GM19467 (cell line): ENCODE data around the gene TANC1.

Experiments
- ATAC-seq: cut with Tn5 transposase; IDR thresholded peaks from one replicate; pipeline ENCODE4 v1.9.1; 2021; ENCODE audit warnings: mild to moderate bottlenecking, moderate library complexity; ENCODE audit not compliant: unreplicated experiment

The TANC1 gene

DNA sequence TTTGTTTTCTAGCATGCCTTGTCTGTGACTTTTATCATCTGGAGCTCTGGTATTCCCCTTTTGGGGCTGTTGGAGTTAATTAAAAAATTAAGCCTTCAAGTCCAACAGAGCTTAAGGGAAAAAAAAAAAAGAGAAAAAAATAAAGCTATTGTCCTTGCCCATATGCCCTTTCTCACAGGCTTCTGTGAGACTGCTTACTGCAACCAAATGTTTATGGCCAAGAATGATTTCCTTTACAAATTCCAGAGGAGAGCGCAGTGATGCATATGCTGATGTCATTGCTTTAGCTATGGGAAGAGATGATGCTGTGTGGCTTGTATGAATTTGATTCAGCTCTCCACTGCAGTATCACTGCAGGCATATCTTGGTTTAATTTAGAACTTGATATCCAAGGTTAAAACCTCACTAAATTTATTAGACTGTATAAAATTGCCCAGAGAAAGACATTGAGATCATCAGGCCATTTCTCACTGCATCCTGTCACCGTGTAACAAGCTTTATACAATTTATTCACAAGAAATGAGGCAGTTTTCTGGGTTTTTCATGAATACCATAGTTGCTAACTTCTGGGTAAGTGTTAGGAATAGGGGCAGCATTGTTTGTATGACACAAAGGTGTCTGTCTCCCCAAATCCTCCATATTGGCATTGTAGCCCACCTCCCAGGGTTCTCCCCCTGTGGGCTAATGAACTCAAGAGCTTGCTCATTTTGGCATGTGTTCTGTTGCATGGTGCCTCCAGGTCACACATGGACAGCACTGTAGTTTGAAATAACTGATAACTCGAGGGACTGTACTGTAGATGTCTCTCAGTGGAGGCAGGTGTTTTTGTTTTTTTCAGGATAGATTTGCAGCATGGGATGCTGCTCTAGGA lies 85.0 kb downstream of the TANC1 start:
- ATAC-seq, result no peak

DNA sequence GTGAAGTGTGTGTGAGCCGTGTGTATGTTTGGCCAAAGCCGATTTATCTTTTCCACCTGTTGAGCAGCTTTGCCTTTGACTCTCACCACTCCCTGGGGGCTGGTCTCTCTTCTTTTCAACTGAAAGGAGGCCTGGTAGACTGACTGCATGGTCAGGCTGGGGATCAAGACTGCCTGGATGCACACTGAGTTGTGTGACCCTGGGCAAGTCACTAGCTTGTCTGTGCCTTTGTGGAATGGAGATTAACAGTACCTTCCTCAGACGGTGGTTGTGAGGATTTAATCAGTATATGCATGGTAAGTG lies 85.5 kb downstream of the TANC1 start:
- ATAC-seq, result no peak

DNA sequence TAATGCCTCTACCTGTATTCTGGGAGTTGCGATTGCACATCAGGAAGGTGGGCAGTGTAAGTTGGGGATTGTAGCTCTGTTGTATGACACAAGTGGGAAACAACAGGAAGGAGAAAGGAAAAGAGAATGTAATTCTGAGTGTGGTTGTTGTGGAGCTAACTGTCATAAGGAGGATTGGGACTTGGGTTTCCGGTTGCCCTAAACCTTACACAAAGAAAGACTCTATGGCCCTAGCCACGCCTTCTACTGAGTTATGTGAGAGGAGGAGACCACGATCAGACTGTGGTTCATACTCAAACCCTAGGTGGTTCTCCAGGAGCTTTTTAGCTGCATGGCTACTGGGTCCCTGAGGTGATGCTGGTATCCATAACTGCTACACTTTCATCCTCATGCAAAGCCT lies 86.5 kb downstream of the TANC1 start:
- ATAC-seq, result no peak

GRCh38 chr2:159060518-159060917 lies 92.1 kb downstream of the TANC1 start:
- no peak for ATAC-seq

DNA sequence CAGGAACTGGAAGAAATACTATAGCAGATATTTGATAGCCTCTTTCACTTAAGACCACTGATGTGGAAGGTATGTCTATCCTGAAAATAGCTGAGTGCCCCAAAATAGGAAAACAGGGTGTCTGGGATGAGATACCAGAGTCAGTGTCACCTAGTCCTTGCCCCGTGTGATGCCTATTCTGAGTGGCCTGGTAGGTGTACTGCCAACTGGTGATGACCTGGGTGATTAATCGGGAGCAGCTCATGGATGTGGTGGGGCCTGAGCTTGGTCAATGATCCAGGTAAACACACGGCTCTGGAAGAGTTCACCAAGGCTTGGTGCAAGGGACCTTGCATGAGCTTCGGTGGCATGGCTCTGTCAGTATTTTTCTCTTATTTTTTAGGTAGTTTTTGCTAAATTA lies 95.2 kb downstream of the TANC1 start:
- ATAC-seq, result no peak

GRCh38 chr2:159064446-159065301 lies 96.2 kb downstream of the TANC1 start:
- ATAC-seq, result no peak

DNA sequence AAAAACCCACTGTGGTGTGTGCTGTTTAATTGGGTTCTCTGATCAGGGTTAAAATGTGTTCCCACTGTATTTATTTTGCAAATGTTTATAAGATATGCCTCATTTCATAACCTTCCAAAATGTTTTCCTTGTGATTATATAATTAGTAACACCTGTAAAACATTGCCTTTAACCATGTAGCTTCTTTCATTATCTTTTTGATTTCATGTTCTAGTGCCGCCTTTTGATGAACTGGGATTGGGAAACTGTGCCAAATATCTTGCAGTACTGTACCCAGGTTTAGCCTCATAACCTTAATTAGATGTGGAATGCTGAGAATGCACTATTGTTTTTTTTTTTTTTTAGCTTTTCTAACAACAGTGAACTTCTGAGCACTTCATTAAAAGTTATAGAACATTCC lies 96.9 kb downstream of the TANC1 start:
- no peak for ATAC-seq

DNA sequence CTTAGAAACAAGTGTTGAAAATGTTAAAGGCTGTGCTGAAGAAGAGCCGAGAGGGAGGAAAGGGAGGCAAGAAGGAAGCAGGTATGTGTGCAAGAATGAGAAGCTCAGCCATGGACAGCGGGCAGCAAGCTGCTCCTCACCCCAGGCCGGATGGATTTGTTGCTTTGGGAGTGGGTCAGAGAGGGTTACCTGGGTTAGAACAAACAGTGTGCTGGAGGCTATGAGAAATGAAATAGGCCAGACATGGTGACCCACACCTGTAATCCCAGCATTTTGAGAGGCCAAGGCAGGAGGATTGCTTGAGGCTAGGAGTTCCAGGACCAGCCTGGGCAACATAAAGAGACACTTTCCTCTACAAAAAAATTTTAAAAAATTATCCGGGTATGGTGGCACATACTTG lies 97.5 kb downstream of the TANC1 start:
- no peak for ATAC-seq

- ATAC-seq, result no peak
These were observed 98.2 kb downstream of the TANC1 start for GRCh38 chr2:159066541-159067156.

DNA sequence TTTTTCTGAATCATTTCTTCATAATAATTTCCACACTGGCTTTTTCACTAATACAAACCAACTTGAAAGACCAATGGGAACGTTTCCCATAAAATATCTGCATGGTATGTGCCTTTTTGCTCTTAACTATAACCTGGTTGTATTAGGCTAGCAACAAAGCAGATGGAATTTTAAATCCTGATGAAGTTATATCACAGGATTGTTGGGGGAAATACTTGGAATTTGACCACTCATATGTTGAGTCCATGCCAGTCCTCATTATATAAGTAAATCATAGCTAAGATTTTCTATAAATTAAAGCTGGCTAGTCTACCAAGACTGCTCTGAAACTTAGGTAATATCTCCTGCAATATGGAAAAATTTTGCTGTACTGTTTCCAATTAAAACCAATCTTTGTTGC lies 99.5 kb downstream of the TANC1 start:
- no peak for ATAC-seq

- no peak for ATAC-seq
These were observed 100.8 kb downstream of the TANC1 start for GRCh38 chr2:159069229-159069628.

DNA sequence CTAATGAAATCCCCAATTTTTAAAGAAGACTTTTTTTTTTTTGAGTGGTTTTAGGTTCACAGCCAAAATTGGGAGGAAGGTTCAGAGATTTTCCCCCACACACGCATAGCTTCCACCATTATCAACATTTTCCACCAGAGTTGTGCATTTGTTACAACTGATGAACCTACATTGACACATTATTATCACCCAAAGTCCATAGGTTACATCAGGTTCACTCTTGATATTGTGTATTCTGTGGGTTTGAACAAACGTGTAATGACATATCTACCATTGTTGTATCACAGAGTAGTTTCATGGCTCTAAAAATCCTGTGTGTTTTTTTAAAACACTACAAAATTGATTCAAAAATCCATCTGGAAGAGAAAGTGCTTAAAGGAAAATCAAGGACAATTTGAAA lies 101.8 kb downstream of the TANC1 start:
- no peak for ATAC-seq

DNA sequence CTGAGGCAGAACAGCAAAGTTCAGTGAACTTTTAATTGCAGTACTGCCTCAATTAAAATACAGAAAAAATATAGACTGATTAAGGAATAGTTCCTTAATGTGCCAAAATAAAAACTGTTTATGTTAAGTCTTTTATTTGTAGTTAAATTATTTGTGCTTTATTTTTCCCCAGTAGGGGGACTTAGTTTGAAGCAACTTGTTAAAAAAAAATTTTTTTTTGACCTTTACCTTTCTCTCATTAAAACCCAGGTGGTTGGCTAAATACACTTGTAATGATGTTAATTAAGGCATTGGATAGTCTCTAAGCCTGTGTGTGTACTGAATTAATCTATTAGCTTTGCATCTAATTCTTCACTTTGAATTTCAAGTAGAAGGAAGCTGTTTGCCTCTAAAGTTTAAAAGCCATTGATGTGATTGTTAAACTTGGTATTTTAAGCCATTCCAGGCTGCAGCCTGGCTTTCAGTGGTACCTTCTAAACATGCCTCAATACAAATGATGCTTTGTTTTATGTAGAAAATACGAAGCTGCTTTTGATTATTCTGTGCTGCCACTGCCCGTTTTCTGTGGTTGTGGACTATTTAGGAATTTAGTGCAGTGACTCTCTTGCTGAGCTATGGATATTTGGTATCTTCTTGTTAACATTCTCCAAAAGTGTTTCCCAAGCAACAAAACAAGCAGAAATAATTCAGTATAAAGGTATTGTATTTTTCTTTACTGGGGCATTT lies 102.9 kb downstream of the TANC1 start:
- ATAC-seq, result no peak

DNA sequence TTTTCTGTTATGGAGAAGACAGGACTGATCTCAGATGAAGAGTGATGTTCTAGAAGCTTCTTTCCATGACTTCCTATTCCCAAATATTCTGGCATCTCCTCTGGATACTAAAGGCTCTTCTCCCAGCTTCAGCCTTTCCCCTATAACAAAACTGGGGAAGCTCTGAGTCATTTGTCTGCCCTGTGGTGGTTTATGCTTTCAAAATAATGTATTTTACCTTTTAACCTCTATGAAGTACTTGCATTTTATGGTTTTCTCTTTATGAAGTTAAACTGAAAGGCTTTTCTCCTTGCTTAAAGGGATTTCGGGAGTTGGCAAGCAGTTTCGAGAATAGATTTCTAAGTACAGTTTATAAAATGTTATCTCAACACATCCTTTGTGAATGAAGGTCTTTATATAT lies 104.4 kb downstream of the TANC1 start:
- no peak for ATAC-seq

DNA sequence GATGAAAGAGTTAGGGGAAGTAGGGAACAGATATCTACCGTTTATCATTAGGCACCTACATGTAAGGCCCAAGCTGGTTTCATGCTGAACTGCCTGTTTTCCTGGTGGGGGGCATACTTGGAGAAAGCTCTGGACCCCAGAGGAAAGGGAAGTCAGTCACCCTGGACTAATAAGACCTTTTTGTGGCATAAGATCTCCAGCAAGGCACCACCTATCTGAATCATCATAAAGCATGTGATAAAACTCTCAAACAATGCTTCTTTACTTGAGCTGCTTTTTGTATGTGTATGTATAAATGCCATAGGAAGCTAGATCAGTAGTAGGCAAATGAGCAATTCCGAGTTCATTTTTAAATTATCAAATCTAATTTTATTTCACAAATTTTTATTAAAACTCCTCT lies 104.8 kb downstream of the TANC1 start:
- no peak for ATAC-seq

GRCh38 chr2:159074605-159075004 lies 106.2 kb downstream of the TANC1 start:
- no peak for ATAC-seq

DNA sequence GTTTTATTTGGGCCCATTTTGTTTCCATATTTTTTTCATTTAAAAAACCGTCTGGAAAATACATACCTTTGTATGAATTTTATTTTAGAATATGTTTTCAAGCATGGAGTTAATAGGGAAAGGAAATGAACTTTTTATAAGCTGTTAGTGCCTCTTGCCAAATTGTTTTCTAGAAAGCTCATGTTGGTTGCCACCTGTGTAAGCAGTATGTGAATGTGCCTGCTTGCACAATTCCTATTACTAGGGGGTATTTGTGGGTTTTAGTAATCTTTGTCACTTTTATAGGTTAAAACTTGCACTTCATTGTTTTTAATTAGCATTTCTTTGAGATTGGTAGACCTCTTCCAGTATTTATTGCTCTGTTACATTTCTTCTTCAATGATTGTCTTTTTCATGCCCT lies 107.3 kb downstream of the TANC1 start:
- ATAC-seq, result no peak

GRCh38 chr2:159076241-159076640 lies 107.8 kb downstream of the TANC1 start:
- ATAC-seq, result no peak

GRCh38 chr2:159077869-159078268 lies 109.4 kb downstream of the TANC1 start:
- no peak for ATAC-seq

GRCh38 chr2:159078443-159078842 lies 110.0 kb downstream of the TANC1 start:
- no peak for ATAC-seq

DNA sequence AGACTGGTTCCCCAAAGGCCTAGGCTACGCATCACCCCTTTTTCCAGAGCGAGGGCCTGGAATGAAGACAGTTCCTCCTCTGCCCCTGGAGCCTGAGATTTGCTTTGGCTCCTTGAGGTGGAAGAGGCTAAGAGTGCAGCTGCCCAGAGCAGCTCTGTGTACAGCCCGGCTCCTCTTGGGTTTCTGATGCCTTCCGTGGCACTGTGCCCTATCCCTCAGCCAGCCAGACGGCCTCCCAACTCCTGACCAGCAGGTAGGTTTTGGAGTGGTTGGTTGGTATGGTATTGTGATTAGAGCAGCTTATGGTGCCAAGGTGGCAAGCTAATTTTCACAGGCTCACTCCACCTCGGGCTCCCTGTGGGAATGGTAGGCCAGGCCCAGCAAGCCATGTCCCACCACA lies 112.2 kb downstream of the TANC1 start:
- no peak for ATAC-seq
